CD4-positive, alpha-beta T cell (primary cell): ENCODE data around the gene COQ2. TPM values are rescaled to one million over a fixed set of nuclear protein-coding genes. Genes with fewer than 3 reads are reported as not detected.
"Not testable (repeated sequence)": the region's sequence is repeated elsewhere in the genome, so short reads cannot be mapped to it uniquely, and the experiment has no call there.

Experiments used
- ATAC-seq: fragments of 200-7000 bp; cut with Tn5 transposase; one replicate; pipeline ENCODE4 v1.10.0; 2022; ENCODE audit warnings: mild to moderate bottlenecking; ENCODE audit not compliant: poor library complexity
- CTCF ChIA-PET: fragments of 350-600 bp; sonication (Branson Sonifier 250); formaldehyde crosslinking; loops from one replicate; lab custom pipeline; 2021; ENCODE audit warnings: antibody characterized with exemption, inconsistent platforms; lab: Charles Lee
- POLR2A ChIA-PET: fragments of 350-600 bp; sonication (Branson Sonifier 250); formaldehyde crosslinking; loops from one replicate; lab custom pipeline; 2021; ENCODE audit warnings: antibody characterized with exemption, inconsistent platforms; lab: Charles Lee
- DNase-seq, 14 experiments: peaks; one replicate each; pipeline ENCODE4 v3.0.0-alpha.2; 2013 to 2020; ENCODE audit warnings: mixed read lengths in 2 of 14
- H3K27ac ChIP-seq, 2 donors: one replicate each; pipeline versions ENCODE4 v1.5.1 to v1.7.0; 2013; ENCODE audit warnings: low read length in 2 of 2, low read depth in 1 of 2, mild to moderate bottlenecking in 1 of 2
- H3K27me3 ChIP-seq, 2 experiments: 1 replicate in 1 of 2; 2 replicates in 1 of 2; pipeline versions ENCODE4 v1.6.1 to v1.7.0; 2013; ENCODE audit warnings: low read length in 2 of 2, control low read depth in 1 of 2, mild to moderate bottlenecking in 1 of 2, moderate library complexity in 1 of 2; ENCODE audit not compliant: insufficient read depth in 2 of 2, control insufficient read depth in 1 of 2
- H3K36me3 ChIP-seq: one replicate; pipeline ENCODE4 v1.6.1; 2013; ENCODE audit warnings: low read length, control low read depth; ENCODE audit not compliant: insufficient read depth
- H3K4me1 ChIP-seq: one replicate; pipeline ENCODE4 v1.6.1; 2013; ENCODE audit warnings: low read length, control low read depth; ENCODE audit not compliant: insufficient read depth
- H3K4me3 ChIP-seq: one replicate; pipeline ENCODE4 v1.5.1; 2013; ENCODE audit warnings: mild to moderate bottlenecking, low read length, moderate library complexity
- H3K9me3 ChIP-seq, 2 experiments: 1 replicate in 1 of 2; 2 replicates in 1 of 2; pipeline versions ENCODE4 v1.6.1 to v1.7.0; 2013; ENCODE audit warnings: low read length in 2 of 2, mild to moderate bottlenecking in 2 of 2, control low read depth in 1 of 2, moderate library complexity in 1 of 2; ENCODE audit not compliant: control insufficient read depth in 1 of 2, insufficient read depth in 1 of 2
- H3K27ac Mint-ChIP-seq: one replicate; pipeline ENCODE4 v1.8.0; 2020; ENCODE audit warnings: mixed read lengths
- H3K27me3 Mint-ChIP-seq: one replicate; pipeline ENCODE4 v1.8.0; 2021; ENCODE audit warnings: mixed read lengths
- H3K36me3 Mint-ChIP-seq: one replicate; pipeline ENCODE4 v1.8.0; 2021; ENCODE audit warnings: low read depth, mixed read lengths
- H3K4me1 Mint-ChIP-seq: one replicate; pipeline ENCODE4 v1.8.0; 2021; ENCODE audit warnings: low read depth, mixed read lengths
- H3K4me3 Mint-ChIP-seq: one replicate; pipeline ENCODE4 v1.8.0; 2020; ENCODE audit warnings: mild to moderate bottlenecking, mixed read lengths
- H3K9me3 Mint-ChIP-seq: one replicate; pipeline ENCODE4 v1.8.0; 2020; ENCODE audit warnings: mixed read lengths
- intact Hi-C, 2 experiments: fragments of 100-400 bp; cut with DNase I in 1 of 2; cut with micrococcal nuclease in 1 of 2; formaldehyde crosslinking; loops; one replicate each; pipeline versions ENCODE4 v1.15.1 to v1.9.0; 2023 to 2025; cut with DNase I, micrococcal nuclease
- total RNA-seq, 174 experiments: library from RNA in 2 of 174; stranded (reverse) in 2 of 174; gene quantifications; one replicate each; pipeline ENCODE4 v1.2.3 and lab custom pipeline; 2021 to 2026
- TF ChIP-seq, protein P1 (sequence below): fragments of 200-600 bp; IDR thresholded peaks from one replicate; pipeline ENCODE4 v1.8.0; 2022; ENCODE audit warnings: antibody characterized with exemption, mild to moderate bottlenecking

Gene COQ2
- total RNA-seq, 2 experiments from 2014 or later, result 9.2 to 10.1 TPM

DNA sequence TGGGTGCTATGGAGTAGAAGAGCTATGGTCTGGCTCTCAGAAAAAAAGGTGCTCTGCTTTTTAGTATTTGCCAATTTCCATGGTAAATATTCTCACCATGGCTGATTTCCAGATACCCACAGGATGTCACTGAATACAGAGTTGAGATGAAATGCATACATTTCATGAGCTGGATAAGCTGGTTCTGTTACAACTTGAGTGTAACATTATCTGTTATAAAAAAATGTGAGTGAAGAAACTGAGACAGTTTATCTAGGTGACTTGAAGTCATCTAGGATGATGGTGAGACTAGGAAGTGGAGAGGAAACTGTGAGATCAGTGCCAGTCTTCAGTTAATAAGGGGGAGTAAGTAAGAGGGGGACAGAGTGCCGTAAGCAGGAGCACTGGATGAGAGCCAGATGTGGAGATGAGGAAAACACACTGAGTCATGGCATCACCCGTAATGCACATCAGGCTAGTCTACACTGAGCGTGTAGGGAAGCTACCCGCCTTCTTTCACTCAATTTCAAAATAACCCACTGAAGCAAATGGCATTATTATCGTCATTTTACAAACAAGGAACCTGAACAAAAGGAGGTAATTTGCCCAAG is 45.0 kb upstream of the COQ2 start:
- H3K36me3 Mint-ChIP-seq, result peaks cover 22% of the 10 kb centered on the region
- no peak overlapping the region for H3K27ac Mint-ChIP-seq
- TF ChIP-seq, protein P1, sequence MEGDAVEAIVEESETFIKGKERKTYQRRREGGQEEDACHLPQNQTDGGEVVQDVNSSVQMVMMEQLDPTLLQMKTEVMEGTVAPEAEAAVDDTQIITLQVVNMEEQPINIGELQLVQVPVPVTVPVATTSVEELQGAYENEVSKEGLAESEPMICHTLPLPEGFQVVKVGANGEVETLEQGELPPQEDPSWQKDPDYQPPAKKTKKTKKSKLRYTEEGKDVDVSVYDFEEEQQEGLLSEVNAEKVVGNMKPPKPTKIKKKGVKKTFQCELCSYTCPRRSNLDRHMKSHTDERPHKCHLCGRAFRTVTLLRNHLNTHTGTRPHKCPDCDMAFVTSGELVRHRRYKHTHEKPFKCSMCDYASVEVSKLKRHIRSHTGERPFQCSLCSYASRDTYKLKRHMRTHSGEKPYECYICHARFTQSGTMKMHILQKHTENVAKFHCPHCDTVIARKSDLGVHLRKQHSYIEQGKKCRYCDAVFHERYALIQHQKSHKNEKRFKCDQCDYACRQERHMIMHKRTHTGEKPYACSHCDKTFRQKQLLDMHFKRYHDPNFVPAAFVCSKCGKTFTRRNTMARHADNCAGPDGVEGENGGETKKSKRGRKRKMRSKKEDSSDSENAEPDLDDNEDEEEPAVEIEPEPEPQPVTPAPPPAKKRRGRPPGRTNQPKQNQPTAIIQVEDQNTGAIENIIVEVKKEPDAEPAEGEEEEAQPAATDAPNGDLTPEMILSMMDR, result no peak
- peak in 1 of 14 experiments; percentile 42 for DNase-seq
- Histone ChIP-seq H3K27me3 (no peaks in the 10 kb centered on the region), H3K36me3 (no peaks in the 10 kb centered on the region), H3K4me1 (peaks cover 23% of the 10 kb centered on the region), H3K9me3 (no peaks in the 10 kb centered on the region), H3K4me3 (no peak overlapping the region), H3K27ac (no peak overlapping the region)
- POLR2A ChIA-PET, result no interaction called here
- ATAC-seq, result no peak
- H3K4me3 Mint-ChIP-seq, result no peak overlapping the region
- no peaks in the 10 kb centered on the region for H3K9me3 Mint-ChIP-seq
- H3K27me3 Mint-ChIP-seq, result no peaks in the 10 kb centered on the region
- peaks cover 18% of the 10 kb centered on the region for H3K4me1 Mint-ChIP-seq
- intact Hi-C loops, result loop anchor here in 1 of 2 experiments (10.0 kb wide), 1 partner anchor 125 kb away; the partner anchor contains the start of genes HELQ and MRPS18C
- CTCF ChIA-PET, result no interaction called here

DNA sequence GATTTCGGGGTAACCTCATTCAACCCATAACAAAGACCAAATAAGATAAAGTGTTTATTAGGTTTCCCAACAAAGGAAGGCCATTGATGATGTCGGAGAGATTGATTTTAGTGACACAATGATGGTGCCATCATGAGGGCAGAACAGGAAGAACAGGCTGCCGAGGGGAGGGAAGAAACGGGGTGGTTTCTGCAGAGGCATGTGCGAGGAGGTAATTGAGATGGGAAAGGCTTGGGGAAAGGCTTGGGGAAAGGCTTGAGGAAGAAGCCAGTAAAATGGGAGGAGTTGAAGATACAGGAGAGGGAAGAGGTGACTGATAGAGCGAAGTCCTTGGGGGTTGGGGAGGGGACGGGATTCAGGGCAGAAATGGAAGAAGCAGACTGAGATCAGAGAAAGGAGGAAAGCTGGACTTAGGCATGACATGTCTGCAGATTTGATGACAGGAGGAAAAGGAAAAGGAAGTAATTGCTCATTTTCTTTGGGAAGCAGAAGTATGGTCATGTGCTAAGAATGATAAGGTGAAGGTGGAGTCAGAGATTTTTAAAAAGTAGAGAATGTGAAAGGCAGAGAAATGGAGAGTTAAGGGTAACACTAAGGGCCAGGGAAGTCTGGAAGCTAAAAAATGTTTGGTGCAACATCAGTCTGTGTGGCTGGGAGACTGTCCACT is 44.1 kb upstream of the COQ2 start:
- no peaks in the 10 kb centered on the region for H3K27me3 Mint-ChIP-seq
- H3K9me3 ChIP-seq, result no peaks in the 10 kb centered on the region
- no peaks in the 10 kb centered on the region for H3K9me3 Mint-ChIP-seq
- no peaks in the 10 kb centered on the region for H3K27me3 ChIP-seq
- H3K4me3 ChIP-seq, result no peak overlapping the region
- peaks cover 22% of the 10 kb centered on the region for H3K36me3 Mint-ChIP-seq
- intact Hi-C loops, result no loop called here
- TF ChIP-seq, protein P1, result no peak
- H3K4me3 Mint-ChIP-seq, result no peak overlapping the region
- ChIA-PET POLR2A (no interaction called here), CTCF (no interaction called here)
- H3K4me1 Mint-ChIP-seq, result peaks cover 9% of the 10 kb centered on the region
- H3K36me3 ChIP-seq, result no peaks in the 10 kb centered on the region
- no peak for ATAC-seq
- DNase-seq, result no peak
- no peak overlapping the region for H3K27ac ChIP-seq
- no peak overlapping the region for H3K27ac Mint-ChIP-seq
- H3K4me1 ChIP-seq, result peaks cover 13% of the 10 kb centered on the region

DNA sequence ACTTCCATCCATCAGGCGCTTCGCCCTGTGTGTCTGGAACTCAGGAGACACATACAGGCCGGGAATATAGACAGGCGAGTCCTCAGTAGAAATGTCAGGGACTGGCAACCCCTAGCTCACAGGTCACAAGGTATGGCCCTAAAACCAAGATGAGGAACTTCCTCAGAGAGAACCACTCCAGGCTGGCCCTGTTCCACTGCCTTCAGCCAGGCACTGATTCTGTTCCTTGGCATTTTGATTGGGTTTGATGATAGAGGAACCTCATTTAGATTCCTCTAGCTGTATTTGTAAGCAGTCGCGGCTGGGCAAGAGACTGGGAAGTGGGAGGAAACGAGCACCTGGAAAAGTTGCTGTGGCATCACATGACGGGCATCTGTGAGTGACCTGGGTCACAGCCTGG is 41.9 kb upstream of the COQ2 start:
- Mint-ChIP-seq H3K4me1 (no peaks in the 10 kb centered on the region), H3K27me3 (no peaks in the 10 kb centered on the region), H3K9me3 (no peaks in the 10 kb centered on the region), H3K36me3 (peaks cover 31% of the 10 kb centered on the region), H3K4me3 (no peak overlapping the region), H3K27ac (no peak overlapping the region)
- TF ChIP-seq, protein P1, result no peak
- H3K27ac ChIP-seq, result no peak overlapping the region
- H3K4me1 ChIP-seq, result peaks cover 3% of the 10 kb centered on the region
- no peaks in the 10 kb centered on the region for H3K36me3 ChIP-seq
- no peak for DNase-seq
- no peak for ATAC-seq
- H3K4me3 ChIP-seq, result no peak overlapping the region
- H3K9me3 ChIP-seq, result no peaks in the 10 kb centered on the region
- POLR2A ChIA-PET, result no interaction called here
- intact Hi-C loops, result no loop called here
- CTCF ChIA-PET, result interaction anchor here (1.4 kb wide), 1 partner anchor 11 kb away, joined by 3 read pairs; no protein-coding TSS in a partner anchor
- no peaks in the 10 kb centered on the region for H3K27me3 ChIP-seq

DNA sequence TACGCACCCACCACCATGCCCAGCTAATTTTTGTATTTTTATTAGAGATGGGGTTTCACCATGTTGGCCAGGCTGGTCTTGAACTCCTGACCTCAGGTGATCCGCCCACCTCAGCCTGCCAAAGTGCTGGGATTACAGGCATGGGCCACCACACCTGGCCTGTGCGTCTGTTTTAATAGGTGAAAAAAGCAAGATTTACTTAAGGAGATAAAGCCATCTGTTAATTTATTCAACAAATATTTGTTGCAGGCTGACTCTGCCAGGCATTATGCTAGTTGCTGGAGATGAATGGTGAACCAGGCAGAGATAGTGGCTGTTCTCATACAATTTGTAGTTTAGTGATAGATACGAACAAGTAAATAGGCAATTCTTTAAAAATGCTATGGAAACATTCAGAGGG is 40.7 kb upstream of the COQ2 start:
- H3K4me3 ChIP-seq, H3K27me3 Mint-ChIP-seq, H3K4me1 ChIP-seq, DNase-seq, H3K27me3 ChIP-seq, H3K27ac Mint-ChIP-seq, H3K9me3 ChIP-seq, ATAC-seq, H3K9me3 Mint-ChIP-seq, H3K4me1 Mint-ChIP-seq, intact Hi-C loops, POLR2A ChIA-PET, H3K36me3 ChIP-seq, H3K27ac ChIP-seq, H3K4me3 Mint-ChIP-seq: not testable (repeated sequence)
- CTCF ChIA-PET, result interaction anchor here (0.6 kb wide), 1 partner anchor 8 kb away, joined by 3 read pairs; no protein-coding TSS in a partner anchor
- peaks cover 38% of the 10 kb centered on the region for H3K36me3 Mint-ChIP-seq
